ENCODE data around the gene RBPMS2.

The RBPMS2 gene

GRCh38 chr15:64701482-64702184 lies 73.8 kb downstream of the RBPMS2 start:
- peak overlapping the region; percentile 56 for H3K4me3 ChIP-seq (ENCODE audit: low read length)
- DNase-seq (ENCODE audit: low read depth, low spot score), result no peak

- DNase-seq (ENCODE audit: low read depth, low spot score), result no peak
- no peak overlapping the region for H3K4me3 ChIP-seq (ENCODE audit: low read length)
These were observed 74.3 kb downstream of the RBPMS2 start for GRCh38 chr15:64701051-64701450.

DNA sequence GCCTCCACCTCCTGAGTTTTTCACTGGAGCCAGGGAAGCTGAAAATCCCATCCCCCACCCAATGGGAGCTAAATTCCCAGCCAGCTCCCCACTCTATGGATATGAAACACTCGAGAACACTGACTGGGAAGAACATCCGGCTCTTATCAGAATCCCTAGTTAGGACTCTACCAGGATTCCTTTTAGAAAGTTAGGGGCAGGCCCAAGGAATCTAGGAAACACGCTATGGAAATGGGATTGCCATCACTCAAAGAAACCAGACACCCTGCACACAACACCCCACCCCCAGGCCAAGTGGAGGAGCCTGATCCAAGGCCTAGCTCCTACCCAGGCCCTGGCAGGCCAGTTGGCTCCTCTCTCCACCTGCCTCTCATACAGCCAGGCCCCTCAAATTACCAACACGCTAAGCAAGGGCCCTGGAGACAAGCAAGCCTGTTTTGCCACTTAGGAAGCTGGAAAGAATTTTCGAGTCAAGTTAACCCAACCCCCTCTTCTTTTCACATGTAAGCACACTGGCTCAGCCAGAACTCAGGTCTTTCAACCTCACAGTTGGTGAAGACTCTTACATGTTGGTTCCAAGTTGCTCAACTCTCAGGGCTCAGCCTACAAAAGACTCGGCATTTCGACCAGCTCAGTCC lies 75.5 kb downstream of the RBPMS2 start:
- no peak overlapping the region for H3K4me3 ChIP-seq (ENCODE audit: low read length)
- no peak for DNase-seq (ENCODE audit: low read depth, low spot score)

GRCh38 chr15:64698823-64699222 lies 76.6 kb downstream of the RBPMS2 start:
- no peak overlapping the region for H3K4me3 ChIP-seq (ENCODE audit: low read length)
- no peak for DNase-seq (ENCODE audit: low read depth, low spot score)

DNA sequence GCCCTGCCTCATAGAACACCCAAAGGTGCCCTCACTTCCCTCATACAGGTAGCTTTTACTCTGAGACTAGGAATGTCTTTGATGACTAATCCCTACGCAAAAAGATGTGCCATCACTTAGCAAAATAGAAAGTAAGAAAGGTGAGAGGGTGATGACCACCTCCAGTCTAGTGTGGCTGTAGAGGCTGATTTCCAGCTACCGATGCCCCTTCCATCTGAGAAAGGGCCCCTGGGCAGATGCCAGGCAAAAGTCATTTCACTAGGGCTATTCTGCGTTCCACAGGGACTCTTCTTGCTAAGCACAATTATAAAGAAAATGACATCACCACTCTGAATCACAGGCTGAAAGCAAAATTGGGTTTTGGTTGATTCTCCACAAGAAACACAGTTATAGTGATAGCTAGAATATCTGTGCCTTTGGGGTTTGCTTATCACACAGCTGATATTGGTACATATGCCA lies 77.4 kb downstream of the RBPMS2 start:
- DNase-seq (ENCODE audit: low read depth, low spot score), result no peak
- no peak overlapping the region for H3K4me3 ChIP-seq (ENCODE audit: low read length)

DNA sequence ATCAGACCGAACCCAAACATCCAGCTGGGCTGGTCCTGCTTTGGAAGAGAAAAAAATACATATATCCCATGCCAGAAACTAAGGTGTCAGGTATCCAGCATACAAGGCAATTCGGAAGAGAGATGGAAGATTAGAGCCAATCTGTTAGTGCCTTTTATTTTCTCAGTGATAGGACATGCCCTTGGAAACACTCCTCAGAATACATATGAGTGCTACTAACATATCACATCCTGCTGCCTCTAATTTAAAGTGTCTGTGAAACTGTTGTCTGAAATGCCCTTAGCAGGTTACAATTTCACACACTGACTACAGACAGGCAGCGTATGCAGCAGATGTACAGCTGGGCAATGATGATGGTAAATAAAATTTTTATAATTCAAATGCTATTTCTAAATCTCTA lies 78.9 kb downstream of the RBPMS2 start:
- no peak for DNase-seq (ENCODE audit: low read depth, low spot score)
- H3K4me3 ChIP-seq (ENCODE audit: low read length), result no peak overlapping the region

DNA sequence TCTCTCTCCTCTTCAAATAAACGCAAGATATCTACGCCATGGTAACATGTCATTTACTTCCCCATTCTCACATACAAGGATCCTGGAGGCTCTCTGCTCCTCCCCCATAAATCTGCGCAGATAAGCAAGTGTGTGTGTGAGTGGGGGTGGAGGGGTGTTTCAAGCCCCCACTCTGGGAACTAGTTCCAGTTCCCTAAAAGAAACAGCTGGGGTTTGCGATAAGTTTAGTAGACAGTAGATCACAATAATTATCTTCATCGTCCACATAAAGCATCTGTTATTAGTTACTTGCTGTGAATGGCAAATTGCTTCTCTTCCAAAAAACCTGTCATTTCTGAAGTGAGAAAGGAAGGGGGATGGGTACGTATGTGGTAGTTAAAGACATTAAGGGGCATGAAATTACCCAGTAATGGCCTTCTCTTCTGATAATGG lies 79.8 kb downstream of the RBPMS2 start:
- DNase-seq (ENCODE audit: low read depth, low spot score), result no peak
- H3K4me3 ChIP-seq (ENCODE audit: low read length), result no peak overlapping the region

DNA sequence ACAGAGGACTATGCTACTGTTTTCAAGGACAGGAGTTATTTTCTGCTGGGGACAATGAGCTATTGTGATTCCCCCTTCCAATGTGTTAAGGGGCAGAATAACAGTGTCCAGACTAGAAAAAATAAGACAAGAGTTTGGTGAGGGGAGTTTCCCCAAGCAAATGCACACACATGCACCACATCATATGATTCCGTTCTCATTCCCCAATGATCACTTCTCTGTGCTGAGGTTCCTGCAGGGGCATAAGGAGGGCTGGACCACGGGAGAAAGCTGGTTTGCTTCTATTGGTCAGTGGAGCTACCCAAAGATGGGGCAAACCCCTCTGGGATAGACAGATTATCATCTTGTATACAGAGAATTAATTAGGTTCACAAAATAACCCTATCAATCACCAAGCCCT lies 80.6 kb downstream of the RBPMS2 start:
- no peak overlapping the region for H3K4me3 ChIP-seq (ENCODE audit: low read length)
- DNase-seq (ENCODE audit: low read depth, low spot score), result no peak

DNA sequence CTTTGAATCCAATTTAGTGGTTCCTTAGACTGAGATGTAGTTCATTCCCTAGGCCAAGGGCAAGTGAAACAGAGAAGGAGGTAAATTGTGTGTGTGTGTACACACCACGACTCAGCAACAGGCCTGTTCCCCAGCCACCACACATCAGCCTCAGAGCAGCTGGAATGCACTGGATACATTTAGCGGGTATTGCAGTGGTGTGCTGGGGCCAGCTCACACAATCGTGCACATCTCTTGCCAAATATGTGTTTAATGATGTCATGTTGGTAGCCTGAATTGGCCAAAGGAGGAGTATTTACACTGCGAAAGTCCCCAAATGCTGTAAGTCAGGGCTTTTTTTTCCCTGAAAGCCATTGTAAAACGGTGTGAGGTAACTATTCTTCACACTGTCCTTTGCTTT lies 82.3 kb downstream of the RBPMS2 start:
- H3K4me3 ChIP-seq (ENCODE audit: low read length), result no peak overlapping the region
- no peak for DNase-seq (ENCODE audit: low read depth, low spot score)

DNA sequence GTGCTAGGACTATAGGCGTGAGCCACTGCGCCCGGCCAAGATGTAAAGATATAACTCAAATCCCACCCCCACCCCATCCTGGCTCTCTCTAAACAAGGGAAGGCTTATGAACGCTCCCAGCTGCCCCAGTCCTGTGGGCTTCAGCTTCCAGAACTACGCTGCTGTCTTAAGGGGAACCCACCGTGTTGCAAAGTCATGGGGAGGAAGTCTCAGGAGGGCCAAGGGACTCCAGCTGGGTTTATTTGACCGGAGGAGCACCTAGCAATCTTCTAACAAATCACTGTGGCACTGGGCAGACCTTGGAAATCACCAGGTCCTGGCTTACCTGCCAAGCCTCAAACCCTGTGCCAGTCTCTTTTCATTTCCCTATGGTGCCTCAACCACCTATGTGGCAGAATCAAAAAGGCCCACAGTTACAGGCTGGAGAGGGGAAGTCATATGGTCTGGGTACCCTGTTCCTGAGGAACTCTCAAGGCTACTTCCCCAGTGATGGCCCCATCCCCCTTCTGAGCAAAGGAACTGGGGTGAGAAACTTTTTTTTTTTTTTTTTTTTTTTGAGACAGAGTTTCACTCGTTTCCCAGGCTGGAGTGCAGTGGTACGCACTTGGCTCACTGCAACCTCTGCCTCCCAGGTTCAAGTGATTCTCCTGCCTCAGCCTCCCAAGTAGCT lies 83.4 kb downstream of the RBPMS2 start:
- no peak overlapping the region for H3K4me3 ChIP-seq (ENCODE audit: low read length)
- DNase-seq (ENCODE audit: low read depth, low spot score), result no peak

DNA sequence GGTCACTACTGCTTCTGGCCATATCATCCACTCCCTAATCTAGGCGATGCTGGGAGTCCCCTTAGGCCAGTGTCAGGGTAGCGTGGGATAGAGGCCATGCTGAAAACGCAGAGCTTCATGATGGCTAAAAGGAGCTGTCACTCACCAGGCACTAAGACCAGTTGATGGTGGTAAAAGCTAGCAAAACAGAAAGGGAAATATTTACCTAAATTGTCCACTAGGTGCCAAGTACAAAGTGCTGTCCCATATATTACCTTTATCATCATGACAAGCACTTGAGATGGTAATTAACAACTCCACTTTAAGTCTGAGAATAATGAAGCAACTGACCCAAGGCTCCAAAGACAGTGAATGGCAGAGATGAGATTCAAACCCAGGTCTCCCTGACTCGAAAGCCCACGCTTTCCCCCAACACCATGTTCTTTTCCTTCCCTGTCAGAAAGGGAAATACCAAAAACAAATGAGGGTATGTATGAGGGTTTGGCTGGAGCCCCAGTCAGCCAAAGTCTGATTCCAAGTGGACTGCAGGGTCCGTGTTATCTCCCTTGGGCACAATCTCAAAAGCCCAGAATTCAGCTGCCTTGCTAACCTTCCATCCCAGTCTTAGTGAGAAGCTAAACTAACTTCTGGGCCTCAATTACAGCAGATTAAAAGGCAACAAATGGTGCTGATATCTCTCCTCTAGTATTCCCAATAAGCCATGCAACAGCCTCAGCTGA lies 84.7 kb downstream of the RBPMS2 start:
- DNase-seq (ENCODE audit: low read depth, low spot score), result no peak
- H3K4me3 ChIP-seq (ENCODE audit: low read length), result no peak overlapping the region

- H3K4me3 ChIP-seq (ENCODE audit: low read length), result no peak overlapping the region
- DNase-seq (ENCODE audit: low read depth, low spot score), result no peak
These were observed 85.4 kb downstream of the RBPMS2 start for GRCh38 chr15:64690008-64690407.

All from Jurkat, Clone E6-1 (cell line).